ENCODE results near the gene GDPD5. TPM values are rescaled to one million over a fixed set of nuclear protein-coding genes. Genes with fewer than 3 reads are reported as not detected.

The GDPD5 gene
- total and polyA plus RNA-seq, 2 donors (not counting 1 experiment from before 2014, with no cell fraction given) = 59.1 to 102 TPM

DNA sequence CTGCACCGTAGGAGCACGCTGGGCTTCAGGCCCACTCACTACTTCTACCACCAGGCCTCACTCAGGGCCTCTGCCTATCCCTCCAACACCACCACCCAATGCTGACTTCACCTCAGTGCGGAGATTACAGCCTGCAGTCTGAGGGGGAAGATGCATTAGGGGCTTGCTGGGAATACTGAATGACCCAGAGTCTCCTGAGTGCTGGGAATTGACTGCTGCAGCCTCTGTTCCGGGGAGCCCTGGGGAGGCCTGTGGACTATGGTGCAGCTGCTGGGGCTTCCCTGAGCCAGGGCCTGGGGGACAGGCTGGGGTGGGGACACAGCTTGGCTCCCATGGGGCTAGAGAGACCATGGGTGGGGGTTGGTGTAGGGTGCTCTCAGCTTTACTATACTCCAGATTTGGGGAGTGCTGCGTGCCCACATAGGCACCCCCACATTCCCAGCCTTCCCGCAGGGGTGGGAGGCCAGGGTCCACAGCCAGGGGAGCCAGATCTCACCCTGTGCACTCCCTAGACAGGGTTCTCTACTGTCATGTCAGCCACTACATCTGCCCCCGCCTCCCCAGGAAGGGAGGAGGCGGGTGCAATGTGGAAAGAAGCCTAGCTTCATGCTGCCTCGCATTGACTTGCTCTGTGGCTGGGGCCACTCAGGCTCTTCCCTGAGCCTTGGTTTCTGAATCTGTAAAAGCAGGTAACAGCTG, 44.4 kb downstream of the GDPD5 start:
- H3K27ac Mint-ChIP-seq = no peak overlapping the region
- 89% methylated on average over 5 of the region's 9 CpGs for WGBS (ENCODE audit: insufficient coverage)
- H3K27me3 Mint-ChIP-seq = no peaks in the 10 kb centered on the region
- no peak for DNase-seq
- ATAC-seq (ENCODE audit: low read depth) = no peak
- Histone ChIP-seq H3K9ac (ENCODE audit: low read length) (no peak overlapping the region), H3K4me2 (replicated peaks; ENCODE audit: low read depth, low read length, poor library complexity, severe bottlenecking) (no peak overlapping the region), H3K4me3 (ENCODE audit: control extremely low read depth in 1 of 5, extremely low read depth in 1 of 5, insufficient read depth in 1 of 5, low read depth in 2 of 5, low read length in 4 of 5) (no peak overlapping the region), H3K27me3 (replicated peaks in 1 of 4; ENCODE audit: control extremely low read depth in 1 of 4, control insufficient read depth in 3 of 4, insufficient read depth in 4 of 4, low read length in 3 of 4) (no peaks in the 10 kb centered on the region), H3K27ac (ENCODE audit: low read length in 2 of 2) (no peak overlapping the region), H4K20me1 (ENCODE audit: control insufficient read depth, insufficient read depth, low read length, poor library complexity, severe bottlenecking) (no peaks in the 10 kb centered on the region), H3K79me2 (ENCODE audit: control insufficient read depth, insufficient read depth, low read length) (no peaks in the 10 kb centered on the region), H2AFZ (ENCODE audit: insufficient read depth, low read depth, low read length, poor library complexity, severe bottlenecking) (no peak overlapping the region), H3K36me3 (replicated peaks in 1 of 2; ENCODE audit: control extremely low read depth in 1 of 2, control insufficient read depth in 1 of 2, extremely low read depth in 1 of 2, insufficient read depth in 2 of 2, low read length in 1 of 2) (no peaks in the 10 kb centered on the region), H3K9me3 (ENCODE audit: control extremely low read depth in 1 of 3, control insufficient read depth in 2 of 3, insufficient read depth in 1 of 3, low read length in 2 of 3) (no peaks in the 10 kb centered on the region), H3K4me1 (ENCODE audit: control insufficient read depth in 2 of 2, insufficient read depth in 2 of 2, low read length in 2 of 2) (no peaks in the 10 kb centered on the region)
- TF ChIP-seq, protein P1, sequence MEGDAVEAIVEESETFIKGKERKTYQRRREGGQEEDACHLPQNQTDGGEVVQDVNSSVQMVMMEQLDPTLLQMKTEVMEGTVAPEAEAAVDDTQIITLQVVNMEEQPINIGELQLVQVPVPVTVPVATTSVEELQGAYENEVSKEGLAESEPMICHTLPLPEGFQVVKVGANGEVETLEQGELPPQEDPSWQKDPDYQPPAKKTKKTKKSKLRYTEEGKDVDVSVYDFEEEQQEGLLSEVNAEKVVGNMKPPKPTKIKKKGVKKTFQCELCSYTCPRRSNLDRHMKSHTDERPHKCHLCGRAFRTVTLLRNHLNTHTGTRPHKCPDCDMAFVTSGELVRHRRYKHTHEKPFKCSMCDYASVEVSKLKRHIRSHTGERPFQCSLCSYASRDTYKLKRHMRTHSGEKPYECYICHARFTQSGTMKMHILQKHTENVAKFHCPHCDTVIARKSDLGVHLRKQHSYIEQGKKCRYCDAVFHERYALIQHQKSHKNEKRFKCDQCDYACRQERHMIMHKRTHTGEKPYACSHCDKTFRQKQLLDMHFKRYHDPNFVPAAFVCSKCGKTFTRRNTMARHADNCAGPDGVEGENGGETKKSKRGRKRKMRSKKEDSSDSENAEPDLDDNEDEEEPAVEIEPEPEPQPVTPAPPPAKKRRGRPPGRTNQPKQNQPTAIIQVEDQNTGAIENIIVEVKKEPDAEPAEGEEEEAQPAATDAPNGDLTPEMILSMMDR (IDR thresholded peaks at IDR 0.05) = no peak
- TF ChIP-seq EZH2 (IDR thresholded peaks at IDR 0.05; ENCODE audit: borderline replicate concordance, insufficient read depth, low read depth, low read length, poor library complexity, severe bottlenecking) = no peak
- intact Hi-C loops (cut with micrococcal nuclease) = no loop called here
- H3K9me3 Mint-ChIP-seq (ENCODE audit: insufficient read depth) = no peaks in the 10 kb centered on the region
- CTCF ChIA-PET = no interaction called here
- no peak overlapping the region for H3K4me3 Mint-ChIP-seq
- peaks cover 2% of the 10 kb centered on the region for H3K4me1 Mint-ChIP-seq
- POLR2A ChIA-PET = no interaction called here
